Raji (cell line): Measurements from ENCODE around the gene SFMBT2.

Experiments
- POLR2A ChIP-seq: IDR thresholded peaks from 2 replicates; pipeline ENCODE4 v1.6.1; 2011; ENCODE audit warnings: low read depth, low read length, control low read depth; ENCODE audit not compliant: insufficient read depth

SFMBT2 gene

GRCh38 chr10:7409732-7410168 is 1.1 kb downstream of the SFMBT2 start:
- no peak for TF ChIP-seq POLR2A

- TF ChIP-seq POLR2A, result peak; percentile 41; the same call in 1 of the 2 replicates
Measured at GRCh38 chr10:7409045-7409731, 1.6 kb downstream of the SFMBT2 start.

- TF ChIP-seq POLR2A, result no peak
Measured at GRCh38 chr10:7408291-7409044, 2.4 kb downstream of the SFMBT2 start.

- no peak for TF ChIP-seq POLR2A
Measured at GRCh38 chr10:7407368-7408290, 3.2 kb downstream of the SFMBT2 start.

GRCh38 chr10:7406712-7407333 is 4.0 kb downstream of the SFMBT2 start:
- no peak for TF ChIP-seq POLR2A

GRCh38 chr10:7405637-7406036 is 5.2 kb downstream of the SFMBT2 start:
- no peak for TF ChIP-seq POLR2A

- TF ChIP-seq POLR2A, result no peak
Measured at GRCh38 chr10:7403620-7404019, 7.2 kb downstream of the SFMBT2 start.

- no peak for TF ChIP-seq POLR2A
Measured at GRCh38 chr10:7401782-7402181, 9.1 kb downstream of the SFMBT2 start.

- TF ChIP-seq POLR2A, result no peak
Measured at GRCh38 chr10:7401156-7401555, 9.7 kb downstream of the SFMBT2 start.

- TF ChIP-seq POLR2A, result no peak
Measured at GRCh38 chr10:7400068-7400715, 10.6 kb downstream of the SFMBT2 start.

GRCh38 chr10:7399533-7399932 is 11.3 kb downstream of the SFMBT2 start:
- TF ChIP-seq POLR2A, result no peak

- no peak for TF ChIP-seq POLR2A
Measured at GRCh38 chr10:7397049-7398035, 13.5 kb downstream of the SFMBT2 start.

GRCh38 chr10:7391748-7392147 is 19.1 kb downstream of the SFMBT2 start:
- TF ChIP-seq POLR2A, result no peak
